ENCODE results near the gene BBX. TPM values are rescaled to one million over a fixed set of nuclear protein-coding genes. Genes with fewer than 3 reads are reported as not detected.

Gene BBX
- total RNA-seq, 1 donor from 2014 or later = 90.3 TPM

- H3K9me3 Mint-ChIP-seq = no peaks in the 10 kb centered on the region
- H3K27me3 Mint-ChIP-seq (ENCODE audit: low read depth) = no peaks in the 10 kb centered on the region
- H3K36me3 Mint-ChIP-seq = peaks cover 9% of the 10 kb centered on the region
- H3K27ac Mint-ChIP-seq = peak overlapping the region; percentile 81
- H3K4me1 Mint-ChIP-seq = peaks cover 73% of the 10 kb centered on the region
- H3K4me3 Mint-ChIP-seq = no peak overlapping the region
- DNase-seq (ENCODE audit: low spot score in 2 of 2, unreplicated experiment in 2 of 2) = no peak
- no peak for TF ChIP-seq CTCF (IDR thresholded peaks at IDR 0.05; ENCODE audit: unreplicated experiment)
Observed at GRCh38 chr3:107813026-107813425, 290.3 kb downstream of the BBX start.

GRCh38 chr3:107816107-107816506 lies 293.3 kb downstream of the BBX start:
- Mint-ChIP-seq H3K4me3 (no peak overlapping the region), H3K9me3 (no peaks in the 10 kb centered on the region), H3K36me3 (no peaks in the 10 kb centered on the region), H3K4me1 (peaks cover 63% of the 10 kb centered on the region), H3K27me3 (ENCODE audit: low read depth) (no peaks in the 10 kb centered on the region), H3K27ac (peak overlapping the region; percentile 53)
- DNase-seq (ENCODE audit: low spot score in 2 of 2, unreplicated experiment in 2 of 2) = no peak
- TF ChIP-seq CTCF (IDR thresholded peaks at IDR 0.05; ENCODE audit: unreplicated experiment) = no peak

GRCh38 chr3:107817076-107817475 lies 294.3 kb downstream of the BBX start:
- Mint-ChIP-seq H3K9me3 (no peaks in the 10 kb centered on the region), H3K27ac (no peak overlapping the region), H3K4me1 (peaks cover 62% of the 10 kb centered on the region), H3K4me3 (no peak overlapping the region), H3K27me3 (ENCODE audit: low read depth) (no peaks in the 10 kb centered on the region), H3K36me3 (no peaks in the 10 kb centered on the region)
- TF ChIP-seq CTCF (IDR thresholded peaks at IDR 0.05; ENCODE audit: unreplicated experiment) = no peak
- no peak for DNase-seq (ENCODE audit: low spot score in 2 of 2, unreplicated experiment in 2 of 2)

GRCh38 chr3:107818025-107818424 lies 295.3 kb downstream of the BBX start:
- Mint-ChIP-seq H3K27ac (no peak overlapping the region), H3K27me3 (ENCODE audit: low read depth) (no peaks in the 10 kb centered on the region), H3K9me3 (no peaks in the 10 kb centered on the region), H3K4me3 (no peak overlapping the region), H3K36me3 (no peaks in the 10 kb centered on the region), H3K4me1 (peaks cover 59% of the 10 kb centered on the region)
- no peak for TF ChIP-seq CTCF (IDR thresholded peaks at IDR 0.05; ENCODE audit: unreplicated experiment)
- DNase-seq (ENCODE audit: low spot score in 2 of 2, unreplicated experiment in 2 of 2) = no peak

GRCh38 chr3:107819656-107820055 lies 296.9 kb downstream of the BBX start:
- no peaks in the 10 kb centered on the region for H3K27me3 Mint-ChIP-seq (ENCODE audit: low read depth)
- no peak for DNase-seq (ENCODE audit: low spot score in 2 of 2, unreplicated experiment in 2 of 2)
- no peak overlapping the region for H3K27ac Mint-ChIP-seq
- H3K9me3 Mint-ChIP-seq = no peaks in the 10 kb centered on the region
- no peak overlapping the region for H3K4me3 Mint-ChIP-seq
- TF ChIP-seq CTCF (IDR thresholded peaks at IDR 0.05; ENCODE audit: unreplicated experiment) = no peak
- H3K4me1 Mint-ChIP-seq = peaks cover 54% of the 10 kb centered on the region
- no peaks in the 10 kb centered on the region for H3K36me3 Mint-ChIP-seq

- no peaks in the 10 kb centered on the region for H3K36me3 Mint-ChIP-seq
- no peak for DNase-seq (ENCODE audit: low spot score in 2 of 2, unreplicated experiment in 2 of 2)
- H3K27ac Mint-ChIP-seq = no peak overlapping the region
Observed at GRCh38 chr3:107822308-107822707, 299.5 kb downstream of the BBX start.

More at GRCh38 chr3:107822308-107822707, 299.5 kb downstream of the BBX start:
- TF ChIP-seq CTCF (IDR thresholded peaks at IDR 0.05; ENCODE audit: unreplicated experiment) = peak; percentile 18
- Mint-ChIP-seq H3K27me3 (ENCODE audit: low read depth) (no peaks in the 10 kb centered on the region), H3K9me3 (no peaks in the 10 kb centered on the region), H3K4me1 (peaks cover 37% of the 10 kb centered on the region), H3K4me3 (no peak overlapping the region)
